Measurements from ENCODE around the gene ATF7.
A peak's percentile ranks its signal among the peaks of the same experiment; 100 is the strongest.

Gene ATF7

GRCh38 chr12:53476769-53477209, 149.4 kb downstream of the ATF7 start:
- Histone ChIP-seq H3K27me3 (ENCODE audit: insufficient read depth, poor library complexity, severe bottlenecking) (no peaks in the 10 kb centered on the region), H3K27ac (replicated peaks) (no peak overlapping the region), H3K4me3 (replicated peaks; ENCODE audit: insufficient read depth, low read length) (no peak overlapping the region)
- no peak for DNase-seq (ENCODE audit: low read depth in 1 of 2, low spot score in 1 of 2)
- TF ChIP-seq, protein P1, sequence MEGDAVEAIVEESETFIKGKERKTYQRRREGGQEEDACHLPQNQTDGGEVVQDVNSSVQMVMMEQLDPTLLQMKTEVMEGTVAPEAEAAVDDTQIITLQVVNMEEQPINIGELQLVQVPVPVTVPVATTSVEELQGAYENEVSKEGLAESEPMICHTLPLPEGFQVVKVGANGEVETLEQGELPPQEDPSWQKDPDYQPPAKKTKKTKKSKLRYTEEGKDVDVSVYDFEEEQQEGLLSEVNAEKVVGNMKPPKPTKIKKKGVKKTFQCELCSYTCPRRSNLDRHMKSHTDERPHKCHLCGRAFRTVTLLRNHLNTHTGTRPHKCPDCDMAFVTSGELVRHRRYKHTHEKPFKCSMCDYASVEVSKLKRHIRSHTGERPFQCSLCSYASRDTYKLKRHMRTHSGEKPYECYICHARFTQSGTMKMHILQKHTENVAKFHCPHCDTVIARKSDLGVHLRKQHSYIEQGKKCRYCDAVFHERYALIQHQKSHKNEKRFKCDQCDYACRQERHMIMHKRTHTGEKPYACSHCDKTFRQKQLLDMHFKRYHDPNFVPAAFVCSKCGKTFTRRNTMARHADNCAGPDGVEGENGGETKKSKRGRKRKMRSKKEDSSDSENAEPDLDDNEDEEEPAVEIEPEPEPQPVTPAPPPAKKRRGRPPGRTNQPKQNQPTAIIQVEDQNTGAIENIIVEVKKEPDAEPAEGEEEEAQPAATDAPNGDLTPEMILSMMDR (IDR thresholded peaks at IDR 0.05; ENCODE audit: insufficient read depth, low read length), result peak; percentile 3
- no peak for TF ChIP-seq GABPA (IDR thresholded peaks at IDR 0.05; ENCODE audit: low read depth)

GRCh38 chr12:53474819-53475218, 151.4 kb downstream of the ATF7 start:
- no peaks in the 10 kb centered on the region for H3K27me3 ChIP-seq (ENCODE audit: insufficient read depth, poor library complexity, severe bottlenecking)
- H3K27ac ChIP-seq (replicated peaks), result no peak overlapping the region
- DNase-seq (ENCODE audit: low read depth in 1 of 2, low spot score in 1 of 2), result no peak
- no peak overlapping the region for H3K4me3 ChIP-seq (replicated peaks; ENCODE audit: insufficient read depth, low read length)
- TF ChIP-seq SPI1 (IDR thresholded peaks at IDR 0.05; ENCODE audit: borderline replicate concordance, low read depth), result no peak
- no peak for TF ChIP-seq POLR2AphosphoS5 (IDR thresholded peaks at IDR 0.05; ENCODE audit: low read depth)
- no peak for TF ChIP-seq GABPA (IDR thresholded peaks at IDR 0.05; ENCODE audit: low read depth)
- TF ChIP-seq, protein P1 (IDR thresholded peaks at IDR 0.05; ENCODE audit: insufficient read depth, low read length), result no peak
- no peak for TF ChIP-seq REST (IDR thresholded peaks at IDR 0.05; ENCODE audit: insufficient replicate concordance, low read depth)

DNA sequence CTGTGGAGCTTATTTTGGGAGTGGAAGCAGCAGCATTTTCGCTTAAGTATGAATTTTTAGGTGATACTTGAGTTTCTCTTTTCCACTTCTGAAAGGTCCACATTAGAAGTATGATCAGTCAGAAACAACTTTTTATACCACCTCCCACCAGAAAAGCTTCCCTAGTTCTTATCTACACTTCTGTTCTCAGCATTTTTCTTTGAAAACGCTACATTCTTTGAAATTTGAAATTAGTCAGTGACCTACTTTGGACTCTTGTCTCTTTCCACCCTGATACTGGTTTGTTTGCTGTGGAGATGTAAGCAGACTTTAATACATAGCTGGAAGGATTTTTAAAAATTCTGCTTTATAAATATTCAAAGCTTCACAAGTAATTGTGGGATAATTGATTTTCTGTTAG, 152.1 kb downstream of the ATF7 start:
- TF ChIP-seq POLR2AphosphoS5 (IDR thresholded peaks at IDR 0.05; ENCODE audit: low read depth) (no peak), REST (IDR thresholded peaks at IDR 0.05; ENCODE audit: insufficient replicate concordance, low read depth) (no peak), GABPA (IDR thresholded peaks at IDR 0.05; ENCODE audit: low read depth) (no peak), SPI1 (IDR thresholded peaks at IDR 0.05; ENCODE audit: borderline replicate concordance, low read depth) (no peak)
- TF ChIP-seq, protein P1 (IDR thresholded peaks at IDR 0.05; ENCODE audit: insufficient read depth, low read length), result no peak
- Histone ChIP-seq H3K4me3 (replicated peaks; ENCODE audit: insufficient read depth, low read length) (no peak overlapping the region), H3K27me3 (ENCODE audit: insufficient read depth, poor library complexity, severe bottlenecking) (no peaks in the 10 kb centered on the region), H3K27ac (replicated peaks) (no peak overlapping the region)
- DNase-seq (ENCODE audit: low read depth in 1 of 2, low spot score in 1 of 2), result no peak

GRCh38 chr12:53472056-53472582, 154.1 kb downstream of the ATF7 start:
- DNase-seq (ENCODE audit: low read depth in 1 of 2, low spot score in 1 of 2), result no peak
- no peak overlapping the region for H3K27ac ChIP-seq (replicated peaks)
- no peak for TF ChIP-seq SPI1 (IDR thresholded peaks at IDR 0.05; ENCODE audit: borderline replicate concordance, low read depth)
- no peaks in the 10 kb centered on the region for H3K27me3 ChIP-seq (ENCODE audit: insufficient read depth, poor library complexity, severe bottlenecking)
- no peak overlapping the region for H3K4me3 ChIP-seq (replicated peaks; ENCODE audit: insufficient read depth, low read length)

Measured in HL-60 (cell line).